HepG2 (cell line): ENCODE results near the gene RGMA.

Source experiments
- BHLHE40 ChIP-seq: IDR thresholded peaks from 2 replicates; pipeline ENCODE4 v1.6.1; 2011; ENCODE audit warnings: low read length, improper control_type of control experiment
- CTCF ChIP-seq: sonication (generic); formaldehyde crosslinking; IDR thresholded peaks from 2 replicates; pipeline ENCODE4 v1.5.0; 2020; ENCODE audit warnings: mild to moderate bottlenecking, missing genetic modification reagents, moderate library complexity
- JUNB ChIP-seq: sonication (generic); formaldehyde crosslinking; IDR thresholded peaks from 2 replicates; pipeline ENCODE4 v1.8.0; 2022; ENCODE audit warnings: missing genetic modification reagents, mild to moderate bottlenecking, borderline replicate concordance
- KLF16 ChIP-seq, 2 experiments: sonication (generic) in 1 of 2; formaldehyde crosslinking in 1 of 2; IDR thresholded peaks; 2 replicates each; pipeline versions ENCODE4 v1.6.1 to v1.8.0; 2016 to 2023; ENCODE audit warnings: missing genetic modification reagents in 2 of 2, missing compliant biosample characterization in 1 of 2
- PRDM15 ChIP-seq: sonication (generic); formaldehyde crosslinking; IDR thresholded peaks from 2 replicates; pipeline ENCODE4 v1.4.0; 2020; ENCODE audit warnings: missing genetic modification reagents
- TCF12 ChIP-seq, 2 experiments: fragments of 450-650 bp in 1 of 2; sonication (generic) in 1 of 2; formaldehyde crosslinking in 1 of 2; IDR thresholded peaks; 2 replicates each; pipeline versions ENCODE4 v1.6.1 to v1.8.0; 2017 to 2022; ENCODE audit warnings: antibody characterized with exemption in 1 of 2, mild to moderate bottlenecking in 1 of 2, missing genetic modification reagents in 1 of 2, moderate library complexity in 1 of 2
- TRIM24 ChIP-seq: sonication (generic); formaldehyde crosslinking; IDR thresholded peaks from 2 replicates; pipeline ENCODE4 v1.8.0; 2022; ENCODE audit warnings: mild to moderate bottlenecking, missing genetic modification reagents
- ZBTB38 ChIP-seq: sonication (generic); formaldehyde crosslinking; IDR thresholded peaks from 2 replicates; pipeline ENCODE4 v1.5.1; 2020; ENCODE audit warnings: mild to moderate bottlenecking, missing genetic modification reagents
- TF ChIP-seq, protein P1 (sequence below): IDR thresholded peaks from 2 replicates; pipeline ENCODE4 v1.6.1; 2016; ENCODE audit warnings: mild to moderate bottlenecking, missing biosample characterization, missing genetic modification reagents

DNA sequence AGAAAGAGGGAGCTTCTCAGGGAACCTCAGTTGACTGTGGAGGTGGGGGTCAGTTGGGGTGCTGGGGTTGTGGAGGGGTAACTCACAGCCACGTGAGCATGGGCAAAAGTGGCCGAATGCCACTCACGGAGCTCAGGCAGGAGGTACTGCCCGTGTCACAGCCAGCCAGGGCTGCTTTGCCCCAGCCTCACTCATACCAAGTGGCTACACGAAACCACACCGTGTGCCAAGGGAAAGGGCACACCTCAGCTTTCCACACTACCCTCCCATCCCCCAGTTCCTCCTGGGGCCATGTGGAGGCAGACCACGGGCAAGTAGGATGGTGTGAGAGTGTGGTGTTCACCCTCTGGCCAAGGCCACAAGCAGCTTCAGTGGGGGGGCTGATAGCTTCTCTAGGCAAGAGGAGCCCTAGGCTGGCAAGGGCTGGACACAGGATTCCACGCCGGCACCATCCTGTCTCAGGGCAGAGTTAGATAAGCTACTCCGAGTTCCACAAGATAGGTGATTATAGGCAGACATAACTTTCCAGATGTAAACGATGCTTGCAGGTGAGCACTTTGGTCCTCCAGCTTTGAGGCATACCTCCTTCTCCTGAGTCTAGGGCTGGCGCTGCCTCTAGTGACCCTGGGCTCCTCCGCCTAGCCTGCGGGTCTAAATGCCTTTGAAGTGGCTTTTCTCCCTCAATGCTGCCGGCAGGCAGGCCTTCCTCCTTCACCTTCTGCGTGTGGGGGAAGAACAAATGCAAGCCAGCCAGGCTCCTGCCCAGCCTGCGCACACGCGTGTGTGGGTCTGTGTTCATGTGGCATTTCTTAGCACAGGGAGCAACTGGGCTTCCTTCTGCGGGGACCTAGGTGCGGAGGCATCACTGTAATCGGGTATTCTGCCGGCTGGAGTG, 25.0 kb downstream of the RGMA start:
- TF ChIP-seq PRDM15 (CRISPR knock-in tag), result no peak
- TF ChIP-seq TCF12 (IDR thresholded peaks at IDR 0.05), result no peak
- TF ChIP-seq TCF12 (CRISPR knock-in tag; IDR thresholded peaks at IDR 0.05), result no peak
- no peak for TF ChIP-seq ZBTB38 (CRISPR knock-in tag)
- no peak for TF ChIP-seq BHLHE40
- no peak for TF ChIP-seq JUNB
- no peak for TF ChIP-seq KLF16 (CRISPR knock-in tag; IDR thresholded peaks at IDR 0.05)
- TF ChIP-seq CTCF (CRISPR knock-in tag), result no peak
- TF ChIP-seq, protein P1, sequence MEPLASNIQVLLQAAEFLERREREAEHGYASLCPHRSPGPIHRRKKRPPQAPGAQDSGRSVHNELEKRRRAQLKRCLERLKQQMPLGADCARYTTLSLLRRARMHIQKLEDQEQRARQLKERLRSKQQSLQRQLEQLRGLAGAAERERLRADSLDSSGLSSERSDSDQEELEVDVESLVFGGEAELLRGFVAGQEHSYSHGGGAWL (CRISPR knock-in tag), result no peak
- TF ChIP-seq TRIM24, result no peak
